ENCODE results near the gene CCDC181. TPM values are rescaled to one million over a fixed set of nuclear protein-coding genes. Genes with fewer than 3 reads are reported as not detected.

CCDC181 gene
- 0.51 and 1.3 TPM in 2 replicates for total RNA-seq (2012; rRNA removed)

GRCh38 chr1:169427081-169427641 lies at the start of gene CCDC181:
Gene CCDC181 (minus strand): TSS chr1:169427474. CDS start chr1:169424927, 2,547 bp downstream.
- Histone ChIP-seq H3K9me3 (replicated peaks; ENCODE audit: low read length) (no peaks in the 10 kb centered on the region), H3K9ac (ENCODE audit: low read depth, low read length) (peak within 1 kb of the TSS; percentile 83), H3K4me3 (ENCODE audit: low read length) (peak within 1 kb of the TSS; percentile 84), H3K4me1 (ENCODE audit: control insufficient read depth, insufficient read depth, low read length) (no peaks in the 10 kb centered on the region), H3K4me2 (ENCODE audit: low read length) (peak within 1 kb of the TSS; percentile 99), H3K36me3 (ENCODE audit: insufficient read depth, low read length) (no peaks in the 10 kb centered on the region), H3K27me3 (ENCODE audit: control insufficient read depth, insufficient read depth, low read length) (peaks cover under 1% of the 10 kb centered on the region)

- Histone ChIP-seq H3K4me2 (ENCODE audit: low read length) (no peak overlapping the region), H3K4me3 (ENCODE audit: low read length) (no peak overlapping the region), H3K36me3 (ENCODE audit: insufficient read depth, low read length) (peaks cover 7% of the 10 kb centered on the region), H3K9ac (ENCODE audit: low read depth, low read length) (no peak overlapping the region), H3K9me3 (replicated peaks; ENCODE audit: low read length) (no peaks in the 10 kb centered on the region), H3K27me3 (ENCODE audit: control insufficient read depth, insufficient read depth, low read length) (no peaks in the 10 kb centered on the region), H3K4me1 (ENCODE audit: control insufficient read depth, insufficient read depth, low read length) (peaks cover 3% of the 10 kb centered on the region)
Observed at GRCh38 chr1:169475806-169476387, 48.6 kb upstream of the CCDC181 start.

GRCh38 chr1:169474302-169474995 lies 47.2 kb upstream of the CCDC181 start:
- no peaks in the 10 kb centered on the region for H3K27me3 ChIP-seq (ENCODE audit: control insufficient read depth, insufficient read depth, low read length)
- H3K4me3 ChIP-seq (ENCODE audit: low read length): no peak overlapping the region
- no peaks in the 10 kb centered on the region for H3K9me3 ChIP-seq (replicated peaks; ENCODE audit: low read length)
- peaks cover 1% of the 10 kb centered on the region for H3K4me1 ChIP-seq (ENCODE audit: control insufficient read depth, insufficient read depth, low read length)
- peaks cover 7% of the 10 kb centered on the region for H3K36me3 ChIP-seq (ENCODE audit: insufficient read depth, low read length)
- no peak overlapping the region for H3K9ac ChIP-seq (ENCODE audit: low read depth, low read length)
- H3K4me2 ChIP-seq (ENCODE audit: low read length): no peak overlapping the region

GRCh38 chr1:169473347-169473746 lies 46.1 kb upstream of the CCDC181 start:
- Histone ChIP-seq H3K4me3 (ENCODE audit: low read length) (no peak overlapping the region), H3K27me3 (ENCODE audit: control insufficient read depth, insufficient read depth, low read length) (no peaks in the 10 kb centered on the region), H3K9me3 (replicated peaks; ENCODE audit: low read length) (no peaks in the 10 kb centered on the region)

GRCh38 chr1:169472738-169473137 lies 45.5 kb upstream of the CCDC181 start:
- Histone ChIP-seq H3K27me3 (ENCODE audit: control insufficient read depth, insufficient read depth, low read length) (no peaks in the 10 kb centered on the region), H3K36me3 (ENCODE audit: insufficient read depth, low read length) (peaks cover 10% of the 10 kb centered on the region), H3K9ac (ENCODE audit: low read depth, low read length) (no peak overlapping the region), H3K4me3 (ENCODE audit: low read length) (no peak overlapping the region), H3K4me1 (ENCODE audit: control insufficient read depth, insufficient read depth, low read length) (no peaks in the 10 kb centered on the region), H3K4me2 (ENCODE audit: low read length) (no peak overlapping the region), H3K9me3 (replicated peaks; ENCODE audit: low read length) (no peaks in the 10 kb centered on the region)

More at GRCh38 chr1:169473347-169473746, 46.1 kb upstream of the CCDC181 start:
- Histone ChIP-seq H3K9ac (ENCODE audit: low read depth, low read length) (no peak overlapping the region), H3K36me3 (ENCODE audit: insufficient read depth, low read length) (peaks cover 7% of the 10 kb centered on the region), H3K4me1 (ENCODE audit: control insufficient read depth, insufficient read depth, low read length) (no peaks in the 10 kb centered on the region), H3K4me2 (ENCODE audit: low read length) (no peak overlapping the region)

GRCh38 chr1:169468982-169469381 lies 41.7 kb upstream of the CCDC181 start:
- H3K9ac ChIP-seq (ENCODE audit: low read depth, low read length): no peak overlapping the region
- no peak overlapping the region for H3K4me2 ChIP-seq (ENCODE audit: low read length)
- H3K4me1 ChIP-seq (ENCODE audit: control insufficient read depth, insufficient read depth, low read length): no peaks in the 10 kb centered on the region
- no peak overlapping the region for H3K4me3 ChIP-seq (ENCODE audit: low read length)
- H3K36me3 ChIP-seq (ENCODE audit: insufficient read depth, low read length): peaks cover 9% of the 10 kb centered on the region
- H3K9me3 ChIP-seq (replicated peaks; ENCODE audit: low read length): no peaks in the 10 kb centered on the region
- H3K27me3 ChIP-seq (ENCODE audit: control insufficient read depth, insufficient read depth, low read length): no peaks in the 10 kb centered on the region

GRCh38 chr1:169466259-169467230 lies 39.3 kb upstream of the CCDC181 start:
- no peak overlapping the region for H3K4me2 ChIP-seq (ENCODE audit: low read length)

GRCh38 chr1:169465281-169465680 lies 38.0 kb upstream of the CCDC181 start:
- Histone ChIP-seq H3K9me3 (replicated peaks; ENCODE audit: low read length) (no peaks in the 10 kb centered on the region), H3K36me3 (ENCODE audit: insufficient read depth, low read length) (peaks cover 9% of the 10 kb centered on the region), H3K9ac (ENCODE audit: low read depth, low read length) (no peak overlapping the region), H3K4me2 (ENCODE audit: low read length) (no peak overlapping the region), H3K4me1 (ENCODE audit: control insufficient read depth, insufficient read depth, low read length) (peaks cover 4% of the 10 kb centered on the region), H3K4me3 (ENCODE audit: low read length) (no peak overlapping the region), H3K27me3 (ENCODE audit: control insufficient read depth, insufficient read depth, low read length) (no peaks in the 10 kb centered on the region)

More at GRCh38 chr1:169466259-169467230, 39.3 kb upstream of the CCDC181 start:
- Histone ChIP-seq H3K4me1 (ENCODE audit: control insufficient read depth, insufficient read depth, low read length) (no peaks in the 10 kb centered on the region), H3K36me3 (ENCODE audit: insufficient read depth, low read length) (peaks cover 9% of the 10 kb centered on the region), H3K9me3 (replicated peaks; ENCODE audit: low read length) (no peaks in the 10 kb centered on the region), H3K27me3 (ENCODE audit: control insufficient read depth, insufficient read depth, low read length) (no peaks in the 10 kb centered on the region), H3K9ac (ENCODE audit: low read depth, low read length) (no peak overlapping the region), H3K4me3 (ENCODE audit: low read length) (no peak overlapping the region)

GRCh38 chr1:169462385-169462784 lies 35.1 kb upstream of the CCDC181 start:
- Histone ChIP-seq H3K9me3 (replicated peaks; ENCODE audit: low read length) (no peaks in the 10 kb centered on the region), H3K4me1 (ENCODE audit: control insufficient read depth, insufficient read depth, low read length) (peaks cover 6% of the 10 kb centered on the region), H3K36me3 (ENCODE audit: insufficient read depth, low read length) (peaks cover 3% of the 10 kb centered on the region), H3K9ac (ENCODE audit: low read depth, low read length) (no peak overlapping the region), H3K4me3 (ENCODE audit: low read length) (no peak overlapping the region), H3K4me2 (ENCODE audit: low read length) (no peak overlapping the region), H3K27me3 (ENCODE audit: control insufficient read depth, insufficient read depth, low read length) (no peaks in the 10 kb centered on the region)

- Histone ChIP-seq H3K9ac (ENCODE audit: low read depth, low read length) (no peak overlapping the region), H3K4me2 (ENCODE audit: low read length) (no peak overlapping the region), H3K36me3 (ENCODE audit: insufficient read depth, low read length) (no peaks in the 10 kb centered on the region), H3K27me3 (ENCODE audit: control insufficient read depth, insufficient read depth, low read length) (no peaks in the 10 kb centered on the region), H3K4me3 (ENCODE audit: low read length) (no peak overlapping the region), H3K9me3 (replicated peaks; ENCODE audit: low read length) (no peaks in the 10 kb centered on the region), H3K4me1 (ENCODE audit: control insufficient read depth, insufficient read depth, low read length) (peaks cover 6% of the 10 kb centered on the region)
Observed at GRCh38 chr1:169461390-169462000, 34.2 kb upstream of the CCDC181 start.
